AG09309 (cell line): ENCODE results near the gene CAPZB.

Experiments used
- DNase-seq: peaks from one replicate; pipeline ENCODE4 v3.0.0-alpha.2; 2010; ENCODE audit warnings: low read depth
- H3K4me3 ChIP-seq: 2 replicates; pipeline ENCODE4 v1.5.1; 2011; ENCODE audit warnings: mild to moderate bottlenecking, low read depth, low read length, moderate library complexity; ENCODE audit not compliant: control insufficient read depth
- TF ChIP-seq, protein P1 (sequence below): IDR thresholded peaks from 2 replicates; pipeline ENCODE4 v1.5.1; 2011; ENCODE audit warnings: mild to moderate bottlenecking, low read depth, low read length, inconsistent platforms; ENCODE audit not compliant: insufficient read depth, control insufficient read depth; ENCODE audit errors: missing control alignments

The CAPZB gene

GRCh38 chr1:19464696-19465095 is 20.6 kb downstream of the CAPZB start:
- TF ChIP-seq, protein P1, sequence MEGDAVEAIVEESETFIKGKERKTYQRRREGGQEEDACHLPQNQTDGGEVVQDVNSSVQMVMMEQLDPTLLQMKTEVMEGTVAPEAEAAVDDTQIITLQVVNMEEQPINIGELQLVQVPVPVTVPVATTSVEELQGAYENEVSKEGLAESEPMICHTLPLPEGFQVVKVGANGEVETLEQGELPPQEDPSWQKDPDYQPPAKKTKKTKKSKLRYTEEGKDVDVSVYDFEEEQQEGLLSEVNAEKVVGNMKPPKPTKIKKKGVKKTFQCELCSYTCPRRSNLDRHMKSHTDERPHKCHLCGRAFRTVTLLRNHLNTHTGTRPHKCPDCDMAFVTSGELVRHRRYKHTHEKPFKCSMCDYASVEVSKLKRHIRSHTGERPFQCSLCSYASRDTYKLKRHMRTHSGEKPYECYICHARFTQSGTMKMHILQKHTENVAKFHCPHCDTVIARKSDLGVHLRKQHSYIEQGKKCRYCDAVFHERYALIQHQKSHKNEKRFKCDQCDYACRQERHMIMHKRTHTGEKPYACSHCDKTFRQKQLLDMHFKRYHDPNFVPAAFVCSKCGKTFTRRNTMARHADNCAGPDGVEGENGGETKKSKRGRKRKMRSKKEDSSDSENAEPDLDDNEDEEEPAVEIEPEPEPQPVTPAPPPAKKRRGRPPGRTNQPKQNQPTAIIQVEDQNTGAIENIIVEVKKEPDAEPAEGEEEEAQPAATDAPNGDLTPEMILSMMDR: no peak
- no peak overlapping the region for H3K4me3 ChIP-seq
- DNase-seq: no peak

DNA sequence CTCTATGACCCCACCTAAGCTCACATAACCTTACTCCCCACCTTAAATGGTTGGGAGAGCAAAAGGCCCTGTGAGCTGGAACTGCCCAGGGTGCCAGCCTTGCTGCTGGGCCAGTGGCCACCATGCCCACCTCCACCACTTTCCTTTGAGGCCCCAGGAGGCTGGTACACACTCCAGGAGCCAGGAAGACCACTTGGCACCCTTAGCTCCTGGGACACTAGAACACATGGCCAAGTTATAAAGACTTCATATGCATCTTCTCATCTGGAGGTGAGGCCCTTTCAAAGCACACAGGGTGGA is 21.9 kb downstream of the CAPZB start:
- no peak for DNase-seq
- H3K4me3 ChIP-seq: no peak overlapping the region
- TF ChIP-seq, protein P1: no peak

GRCh38 chr1:19462781-19463503 is 22.4 kb downstream of the CAPZB start:
- H3K4me3 ChIP-seq: no peak overlapping the region
- DNase-seq: no peak
- TF ChIP-seq, protein P1: no peak

GRCh38 chr1:19461220-19461554 is 24.2 kb downstream of the CAPZB start:
- no peak for DNase-seq
- TF ChIP-seq, protein P1: no peak
- no peak overlapping the region for H3K4me3 ChIP-seq

DNA sequence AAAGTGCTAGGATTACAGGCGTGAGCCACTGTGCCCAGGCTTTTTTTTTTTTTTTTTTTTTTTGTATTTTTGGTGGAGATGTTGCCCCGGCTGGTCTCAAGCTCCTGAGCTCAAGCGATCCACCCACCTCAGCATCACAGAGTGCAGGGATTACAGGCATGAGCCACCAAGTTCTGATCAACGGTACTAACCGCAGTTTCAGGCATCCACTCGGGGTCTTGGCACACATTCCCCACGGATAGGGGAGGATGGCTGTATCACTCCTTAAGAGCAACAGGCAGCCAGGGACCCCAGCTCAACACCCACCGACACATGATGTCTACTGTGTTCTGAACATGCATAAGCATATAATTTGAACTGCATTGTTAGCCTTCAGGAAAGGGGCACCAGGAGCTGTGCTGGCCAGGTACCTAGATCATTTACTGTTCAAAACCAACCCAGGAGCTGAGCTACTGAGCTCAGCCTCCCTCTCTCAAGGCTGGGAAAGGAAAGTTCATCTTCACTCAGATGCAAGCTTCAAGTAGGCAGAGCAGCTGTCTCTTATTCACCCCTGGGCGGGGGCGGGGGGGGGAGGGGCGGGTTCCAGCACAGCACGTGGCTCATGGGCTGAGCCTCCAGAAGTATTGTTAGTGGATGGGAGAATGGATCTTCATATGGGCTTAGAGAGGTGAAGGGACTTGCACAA is 24.7 kb downstream of the CAPZB start:
- TF ChIP-seq, protein P1: no peak
- no peak for DNase-seq
- H3K4me3 ChIP-seq: no peak overlapping the region

DNA sequence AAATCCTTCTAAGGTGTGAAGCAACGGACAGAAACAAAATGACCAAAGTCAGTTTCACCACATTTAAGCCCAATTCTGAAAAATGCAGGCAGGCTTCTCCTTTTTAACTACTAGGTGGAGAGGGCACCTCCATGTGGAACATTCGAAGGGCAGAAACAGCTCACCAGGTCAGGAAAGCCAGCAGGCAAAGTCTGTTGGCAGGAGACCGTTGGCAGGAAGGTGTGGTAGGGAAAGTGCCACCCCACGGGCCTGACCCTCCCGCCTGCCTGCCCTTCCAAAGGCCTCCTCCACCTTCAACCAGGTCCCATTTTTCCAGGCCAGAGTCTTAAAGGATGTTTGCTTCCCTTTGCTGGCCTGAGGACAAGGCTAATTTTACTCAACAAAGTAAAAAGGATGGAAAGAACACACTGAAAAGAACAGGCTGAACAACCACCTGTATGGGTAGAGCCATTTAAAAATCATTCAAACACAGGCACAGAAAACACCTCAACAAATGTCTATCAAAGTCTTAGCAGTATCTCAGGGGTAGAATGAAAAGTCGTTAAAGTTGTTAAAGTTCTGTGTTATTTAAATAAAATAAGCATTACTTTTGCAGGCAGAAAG is 26.4 kb downstream of the CAPZB start:
- TF ChIP-seq, protein P1: no peak
- no peak overlapping the region for H3K4me3 ChIP-seq
- no peak for DNase-seq

- DNase-seq: no peak
These were observed 27.7 kb downstream of the CAPZB start for GRCh38 chr1:19457607-19458006.

More at GRCh38 chr1:19457607-19458006, 27.7 kb downstream of the CAPZB start:
- TF ChIP-seq, protein P1: no peak
- no peak overlapping the region for H3K4me3 ChIP-seq
